Measurements from ENCODE around the gene LPAR1.
"Not testable (repeated sequence)": the region's sequence is repeated elsewhere in the genome, so short reads cannot be mapped to it uniquely, and the experiment has no call there.

GRCh38 chr9:110825129-110825528 is 213.1 kb downstream of the LPAR1 start:
- not testable (repeated sequence) for TF ChIP-seq POLR2AphosphoS5 (IDR thresholded peaks at IDR 0.05; ENCODE audit: low read depth, low read length); CTCF (IDR thresholded peaks at IDR 0.05); TCF7L2 (IDR thresholded peaks at IDR 0.05; ENCODE audit: low read depth, low read length); REST (IDR thresholded peaks at IDR 0.05; ENCODE audit: insufficient read depth in 1 of 2, low read depth in 2 of 2, low read length in 1 of 2); SIN3A (IDR thresholded peaks at IDR 0.05; ENCODE audit: borderline replicate concordance, insufficient read depth, low read depth, low read length)

Data from Panc1 (cell line).